SU-DHL-6 (cell line): ENCODE measurements around the gene SLCO3A1.

Experiments
- H2AFZ ChIP-seq: fragments of 200-600 bp; sonication (generic); 2 replicates; pipeline ENCODE4 v1.6.1; 2014; ENCODE audit warnings: low read depth, mild to moderate bottlenecking, moderate library complexity, mixed read lengths, antibody characterized with exemption, low read length; ENCODE audit not compliant: severe bottlenecking
- H3F3A ChIP-seq: fragments of 200-600 bp; shearing (Covaris generic); 2 replicates; pipeline ENCODE4 v1.6.0; 2016; ENCODE audit warnings: antibody characterized with exemption, mild to moderate bottlenecking; ENCODE audit not compliant: insufficient read depth
- H3K27ac ChIP-seq: fragments of 200-600 bp; sonication (generic); 2 replicates; pipeline ENCODE4 v1.5.1; 2016; ENCODE audit warnings: low read depth, mild to moderate bottlenecking, low read length, moderate library complexity, mixed read lengths
- H3K27me3 ChIP-seq: fragments of 200-600 bp; sonication (generic), shearing (Covaris generic); 2 replicates; pipeline ENCODE4 v1.6.0; 2014; ENCODE audit warnings: mild to moderate bottlenecking, low read length
- H3K36me3 ChIP-seq: fragments of 200-600 bp; sonication (generic); 2 replicates; pipeline ENCODE4 v1.6.1; 2014; ENCODE audit warnings: mild to moderate bottlenecking, low read length, mixed read lengths
- H3K4me2 ChIP-seq: fragments of 300-600, 200-600 bp; shearing (Covaris generic), sonication (generic); 2 replicates; pipeline ENCODE4 v1.6.0; 2014; ENCODE audit warnings: low read length, low read depth, mild to moderate bottlenecking; ENCODE audit not compliant: poor library complexity, severe bottlenecking
- H3K4me3 ChIP-seq: fragments of 200-600 bp; sonication (generic); 2 replicates; pipeline ENCODE4 v1.5.1; 2014; ENCODE audit warnings: antibody characterized with exemption, low read length, mild to moderate bottlenecking, mixed read lengths; ENCODE audit not compliant: insufficient read depth, poor library complexity, severe bottlenecking
- H3K79me2 ChIP-seq: fragments of 200-600 bp; sonication (generic); 2 replicates; pipeline ENCODE4 v1.6.1; 2014; ENCODE audit warnings: mild to moderate bottlenecking, low read length, moderate library complexity; ENCODE audit not compliant: insufficient read depth
- H3K9ac ChIP-seq: fragments of 200-600 bp; sonication (generic); 2 replicates; pipeline ENCODE4 v1.7.0; 2014; ENCODE audit warnings: mild to moderate bottlenecking, low read length
- H3K9me2 ChIP-seq: fragments of 200-600 bp; sonication (generic); replicated peaks from 2 replicates; pipeline ENCODE4 v1.6.1; 2014; ENCODE audit warnings: low read length; ENCODE audit not compliant: insufficient read depth
- H3K9me3 ChIP-seq: fragments of 200-600 bp; sonication (generic); 2 replicates; pipeline ENCODE4 v1.6.1; 2014; ENCODE audit warnings: low read length, mixed read lengths; ENCODE audit not compliant: insufficient read depth
- H4K20me1 ChIP-seq: fragments of 200-600 bp; sonication (generic); 2 replicates; pipeline ENCODE4 v1.6.1; 2014; ENCODE audit warnings: low read depth, mild to moderate bottlenecking, antibody characterized with exemption, low read length, moderate library complexity, mixed read lengths
- CTCF ChIP-seq: fragments of 200-600 bp; sonication (generic); IDR thresholded peaks from one replicate; pipeline ENCODE4 v1.5.1; 2017; ENCODE audit warnings: antibody characterized with exemption, mild to moderate bottlenecking, low read length, moderate library complexity; ENCODE audit not compliant: insufficient read depth, poor library complexity, severe bottlenecking
- EZH2phosphoT487 ChIP-seq: fragments of 200-600 bp; sonication (generic), shearing (Covaris generic); conservative IDR thresholded peaks from 2 replicates; pipeline ENCODE4 v1.6.1; 2018; ENCODE audit warnings: mild to moderate bottlenecking, antibody characterized with exemption, low read length, moderate library complexity, mixed read lengths

Gene SLCO3A1

GRCh38 chr15:92049290-92049989, 195.9 kb downstream of the SLCO3A1 start:
- H3F3A ChIP-seq, result no peaks in the 10 kb centered on the region
- no peak overlapping the region for H2AFZ ChIP-seq
- H3K9me2 ChIP-seq, result no peaks in the 10 kb centered on the region
- no peak overlapping the region for H3K27ac ChIP-seq
- H3K36me3 ChIP-seq, result no peaks in the 10 kb centered on the region
- peaks cover 8% of the 10 kb centered on the region for H4K20me1 ChIP-seq
- no peaks in the 10 kb centered on the region for H3K27me3 ChIP-seq
- TF ChIP-seq EZH2phosphoT487 (no peak), CTCF (no peak)
- H3K79me2 ChIP-seq, result no peaks in the 10 kb centered on the region
- H3K4me3 ChIP-seq, result no peak overlapping the region
- no peak overlapping the region for H3K9ac ChIP-seq
- H3K9me3 ChIP-seq, result no peaks in the 10 kb centered on the region
- H3K4me2 ChIP-seq, result no peak overlapping the region

GRCh38 chr15:92050220-92050898, 196.9 kb downstream of the SLCO3A1 start:
- TF ChIP-seq EZH2phosphoT487, result no peak
- no peak for TF ChIP-seq CTCF
- H3K79me2 ChIP-seq, result no peaks in the 10 kb centered on the region
- no peaks in the 10 kb centered on the region for H3K36me3 ChIP-seq
- no peak overlapping the region for H3K4me3 ChIP-seq
- no peaks in the 10 kb centered on the region for H3K9me3 ChIP-seq
- H3F3A ChIP-seq, result no peaks in the 10 kb centered on the region
- no peak overlapping the region for H2AFZ ChIP-seq
- no peaks in the 10 kb centered on the region for H3K27me3 ChIP-seq
- no peak overlapping the region for H3K27ac ChIP-seq
- H4K20me1 ChIP-seq, result peaks cover 8% of the 10 kb centered on the region
- H3K9ac ChIP-seq, result no peak overlapping the region
- H3K4me2 ChIP-seq, result no peak overlapping the region
- H3K9me2 ChIP-seq, result no peaks in the 10 kb centered on the region

GRCh38 chr15:92051716-92052115, 198.2 kb downstream of the SLCO3A1 start:
- Histone ChIP-seq H3K27me3 (no peaks in the 10 kb centered on the region), H4K20me1 (peaks cover 7% of the 10 kb centered on the region; the same call in 1 of the 2 replicates), H3K9ac (no peak overlapping the region), H3K36me3 (no peaks in the 10 kb centered on the region), H3K4me2 (no peak overlapping the region), H3F3A (no peaks in the 10 kb centered on the region), H3K79me2 (no peaks in the 10 kb centered on the region), H3K9me2 (no peaks in the 10 kb centered on the region), H3K27ac (no peak overlapping the region), H3K4me3 (no peak overlapping the region), H3K9me3 (no peaks in the 10 kb centered on the region), H2AFZ (no peak overlapping the region)
- no peak for TF ChIP-seq EZH2phosphoT487
- TF ChIP-seq CTCF, result no peak
